WI38 (cell line): ENCODE measurements around the gene RELB.

ENCODE experiments used
- H3K4me3 ChIP-seq: 2 replicates; pipeline ENCODE4 v1.5.1; 2011; ENCODE audit warnings: low read depth, mild to moderate bottlenecking, control low read depth, low read length
- CTCF ChIP-seq: IDR thresholded peaks from 2 replicates; pipeline ENCODE4 v1.5.1; 2012; ENCODE audit warnings: low read depth, mild to moderate bottlenecking, control low read depth, low read length

RELB gene

GRCh38 chr19:45049073-45049736 lies 47.9 kb downstream of the RELB start:
- H3K4me3 ChIP-seq, result no peak overlapping the region
- no peak for TF ChIP-seq CTCF

- TF ChIP-seq CTCF, result no peak
- no peak overlapping the region for H3K4me3 ChIP-seq
Observed at GRCh38 chr19:45050036-45050435, 48.8 kb downstream of the RELB start.

GRCh38 chr19:45051929-45052579 lies 50.8 kb downstream of the RELB start:
- TF ChIP-seq CTCF, result no peak
- no peak overlapping the region for H3K4me3 ChIP-seq

- no peak overlapping the region for H3K4me3 ChIP-seq
- no peak for TF ChIP-seq CTCF
Observed at GRCh38 chr19:45056831-45057230, 55.6 kb downstream of the RELB start.

- TF ChIP-seq CTCF, result no peak
- no peak overlapping the region for H3K4me3 ChIP-seq
Observed at GRCh38 chr19:45057444-45057843, 56.2 kb downstream of the RELB start.

- TF ChIP-seq CTCF, result no peak
- H3K4me3 ChIP-seq, result no peak overlapping the region
Observed at GRCh38 chr19:45058622-45059159, 57.4 kb downstream of the RELB start.

- peak; percentile 81 for TF ChIP-seq CTCF
Observed at GRCh38 chr19:45059258-45059965, 58.1 kb downstream of the RELB start.

More at GRCh38 chr19:45059258-45059965, 58.1 kb downstream of the RELB start:
- no peak overlapping the region for H3K4me3 ChIP-seq
